Mesothelial cell of epicardium (in vitro differentiated cells): ENCODE results near the gene ST8SIA3. TPM values are rescaled to one million over a fixed set of nuclear protein-coding genes. Genes with fewer than 3 reads are reported as not detected.

Source experiments
- DNase-seq, 2 experiments: peaks; one replicate each; pipeline ENCODE4 v3.0.0; 2021; ENCODE audit warnings: low spot score in 2 of 2; ENCODE audit not compliant: unreplicated experiment in 2 of 2
- H3K27ac Mint-ChIP-seq: 2 replicates; pipeline ENCODE4 v1.8.0; 2021; ENCODE audit warnings: mixed read lengths
- H3K27me3 Mint-ChIP-seq: 2 replicates; pipeline ENCODE4 v1.8.0; 2021; ENCODE audit warnings: low read depth, mixed read lengths
- H3K36me3 Mint-ChIP-seq: 2 replicates; pipeline ENCODE4 v1.8.0; 2021; ENCODE audit warnings: mixed read lengths
- H3K4me1 Mint-ChIP-seq: 2 replicates; pipeline ENCODE4 v1.8.0; 2021; ENCODE audit warnings: mixed read lengths
- H3K4me3 Mint-ChIP-seq: 2 replicates; pipeline ENCODE4 v1.8.0; 2021; ENCODE audit warnings: mild to moderate bottlenecking, moderate library complexity, mixed read lengths
- H3K9me3 Mint-ChIP-seq: 2 replicates; pipeline ENCODE4 v1.8.0; 2021; ENCODE audit warnings: mixed read lengths
- CTCF ChIP-seq: fragments of 200-600 bp; sonication (generic); IDR thresholded peaks from one replicate; pipeline ENCODE4 v1.5.0; 2021; ENCODE audit warnings: antibody characterized with exemption; ENCODE audit not compliant: unreplicated experiment
- total RNA-seq: library from RNA; stranded (reverse); gene quantifications from 3 replicates; pipeline ENCODE4 v1.2.1, GENCODE V29; 2021

Gene ST8SIA3
- total RNA-seq, 1 donor from 2014 or later: not detected

GRCh38 chr18:57326718-57327323, 25.5 kb upstream of the ST8SIA3 start:
- Mint-ChIP-seq H3K4me1 (no peaks in the 10 kb centered on the region), H3K27me3 (peaks cover 15% of the 10 kb centered on the region), H3K4me3 (no peak overlapping the region), H3K27ac (no peak overlapping the region), H3K9me3 (no peaks in the 10 kb centered on the region), H3K36me3 (no peaks in the 10 kb centered on the region)
- TF ChIP-seq CTCF: no peak
- DNase-seq: no peak

- Mint-ChIP-seq H3K27me3 (peaks cover 17% of the 10 kb centered on the region), H3K4me3 (no peak overlapping the region), H3K27ac (no peak overlapping the region), H3K9me3 (no peaks in the 10 kb centered on the region), H3K4me1 (no peaks in the 10 kb centered on the region), H3K36me3 (no peaks in the 10 kb centered on the region)
- no peak for DNase-seq
- no peak for TF ChIP-seq CTCF
Observed at GRCh38 chr18:57328665-57329064, 23.7 kb upstream of the ST8SIA3 start.

GRCh38 chr18:57329856-57330255, 22.5 kb upstream of the ST8SIA3 start:
- Mint-ChIP-seq H3K27ac (no peak overlapping the region), H3K4me1 (no peaks in the 10 kb centered on the region), H3K4me3 (no peak overlapping the region), H3K9me3 (no peaks in the 10 kb centered on the region), H3K36me3 (no peaks in the 10 kb centered on the region), H3K27me3 (peaks cover 27% of the 10 kb centered on the region)
- DNase-seq: no peak
- no peak for TF ChIP-seq CTCF

DNA sequence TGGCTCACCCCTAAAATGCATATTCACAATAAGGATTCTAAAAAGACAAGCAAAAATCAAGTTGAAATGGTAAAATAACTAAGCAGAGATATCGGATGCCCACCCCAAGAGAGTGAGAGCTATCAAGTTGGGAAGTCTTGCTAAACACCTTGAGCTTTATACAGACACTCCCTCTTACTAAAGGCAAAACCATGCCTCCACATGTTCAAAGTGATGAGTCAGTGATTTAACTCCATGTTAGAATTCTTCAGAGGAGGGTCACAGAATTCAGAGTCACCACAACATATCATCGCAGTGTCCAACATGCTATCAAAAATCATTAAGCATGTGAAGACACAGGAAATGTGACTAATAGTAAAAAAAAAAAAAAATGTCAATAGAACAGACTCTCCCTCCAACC, 20.6 kb upstream of the ST8SIA3 start:
- Mint-ChIP-seq H3K27ac (no peak overlapping the region), H3K36me3 (no peaks in the 10 kb centered on the region), H3K4me3 (no peak overlapping the region), H3K4me1 (no peaks in the 10 kb centered on the region), H3K27me3 (peaks cover 27% of the 10 kb centered on the region), H3K9me3 (no peaks in the 10 kb centered on the region)
- TF ChIP-seq CTCF: no peak
- DNase-seq: no peak

DNA sequence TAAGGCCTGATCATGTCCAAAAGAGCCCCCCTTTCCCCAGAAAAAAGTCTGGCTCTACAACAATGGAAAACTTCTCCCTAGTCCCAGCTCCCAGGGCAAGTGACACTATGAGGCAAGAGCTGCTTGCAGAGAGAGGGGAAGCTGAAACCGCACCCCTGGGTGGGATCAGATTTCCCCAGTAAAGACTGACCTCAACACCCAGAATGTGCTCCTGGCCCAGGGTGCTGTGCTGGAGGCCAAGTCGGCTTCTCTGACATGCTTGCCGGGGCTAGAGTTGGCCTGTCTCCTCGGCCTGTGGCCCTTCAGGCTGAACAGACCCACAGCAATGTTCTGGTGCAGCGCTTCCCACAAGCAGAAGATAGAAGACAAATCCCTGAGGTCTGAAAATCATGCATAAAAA, 18.4 kb upstream of the ST8SIA3 start:
- Mint-ChIP-seq H3K27me3 (peaks cover 40% of the 10 kb centered on the region), H3K4me3 (no peak overlapping the region), H3K36me3 (no peaks in the 10 kb centered on the region), H3K9me3 (no peaks in the 10 kb centered on the region), H3K4me1 (no peaks in the 10 kb centered on the region), H3K27ac (no peak overlapping the region)
- TF ChIP-seq CTCF: no peak
- no peak for DNase-seq

GRCh38 chr18:57334383-57334782, 18.0 kb upstream of the ST8SIA3 start:
- H3K4me3 Mint-ChIP-seq: no peak overlapping the region
- H3K4me1 Mint-ChIP-seq: no peaks in the 10 kb centered on the region
- H3K36me3 Mint-ChIP-seq: no peaks in the 10 kb centered on the region
- no peaks in the 10 kb centered on the region for H3K9me3 Mint-ChIP-seq
- H3K27me3 Mint-ChIP-seq: peaks cover 45% of the 10 kb centered on the region
- DNase-seq: no peak
- H3K27ac Mint-ChIP-seq: no peak overlapping the region
- TF ChIP-seq CTCF: no peak
